ENCODE results near the gene KCNN3.

The KCNN3 gene

GRCh38 chr1:154886281-154887015 lies 16.4 kb upstream of the KCNN3 start:
- H3K27me3 Mint-ChIP-seq (ENCODE audit: low read depth), result no peaks in the 10 kb centered on the region
- H3K9me3 Mint-ChIP-seq, result no peaks in the 10 kb centered on the region
- no peaks in the 10 kb centered on the region for H3K36me3 Mint-ChIP-seq (ENCODE audit: low read depth)
- peak overlapping the region; percentile 47 for H3K4me3 Mint-ChIP-seq
- H3K27ac Mint-ChIP-seq, result peak overlapping the region; percentile 50
- H3K4me1 Mint-ChIP-seq (ENCODE audit: low read depth), result peaks cover 23% of the 10 kb centered on the region

DNA sequence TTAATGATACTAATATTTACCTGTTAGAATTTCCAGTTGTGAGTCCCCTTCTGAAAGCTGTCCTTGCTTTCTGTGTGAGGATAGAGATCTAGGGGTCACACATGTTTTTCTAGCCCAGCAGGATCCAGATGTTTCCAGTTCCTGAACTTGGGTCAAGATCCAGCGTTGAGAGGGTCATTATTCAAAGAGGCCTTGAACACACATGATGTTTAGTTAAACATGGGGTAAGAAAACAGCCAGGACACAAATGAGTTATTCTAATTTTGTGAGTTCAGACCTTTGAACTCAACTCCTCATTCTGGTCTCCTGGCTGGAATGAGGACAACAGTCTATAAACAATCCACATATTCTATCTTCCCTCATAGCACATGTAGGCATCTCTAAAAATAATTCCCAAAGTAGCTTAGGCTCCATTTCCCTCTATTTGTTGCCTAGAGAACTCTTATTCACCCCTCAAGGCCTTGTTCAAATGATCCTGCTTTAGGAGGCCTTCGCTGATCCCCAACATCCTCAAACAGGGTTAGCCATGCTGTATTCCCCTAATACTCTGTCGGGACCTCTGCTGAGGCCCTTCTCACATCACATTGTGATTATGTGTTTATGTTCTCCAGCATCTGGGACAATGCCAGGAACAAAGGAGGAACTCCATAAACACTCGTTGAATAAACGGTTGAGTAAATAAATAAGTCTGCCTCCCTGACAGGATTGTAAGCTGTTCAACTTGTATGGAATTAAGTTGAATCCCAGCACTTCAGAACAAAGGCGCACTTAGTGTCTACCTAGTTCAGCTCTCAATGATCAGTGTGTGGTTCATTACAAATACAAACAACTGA lies 15.0 kb upstream of the KCNN3 start:
- Mint-ChIP-seq H3K36me3 (ENCODE audit: low read depth) (no peaks in the 10 kb centered on the region), H3K27me3 (ENCODE audit: low read depth) (no peaks in the 10 kb centered on the region), H3K4me1 (ENCODE audit: low read depth) (peaks cover 23% of the 10 kb centered on the region), H3K4me3 (no peak overlapping the region), H3K9me3 (no peaks in the 10 kb centered on the region), H3K27ac (no peak overlapping the region)

DNA sequence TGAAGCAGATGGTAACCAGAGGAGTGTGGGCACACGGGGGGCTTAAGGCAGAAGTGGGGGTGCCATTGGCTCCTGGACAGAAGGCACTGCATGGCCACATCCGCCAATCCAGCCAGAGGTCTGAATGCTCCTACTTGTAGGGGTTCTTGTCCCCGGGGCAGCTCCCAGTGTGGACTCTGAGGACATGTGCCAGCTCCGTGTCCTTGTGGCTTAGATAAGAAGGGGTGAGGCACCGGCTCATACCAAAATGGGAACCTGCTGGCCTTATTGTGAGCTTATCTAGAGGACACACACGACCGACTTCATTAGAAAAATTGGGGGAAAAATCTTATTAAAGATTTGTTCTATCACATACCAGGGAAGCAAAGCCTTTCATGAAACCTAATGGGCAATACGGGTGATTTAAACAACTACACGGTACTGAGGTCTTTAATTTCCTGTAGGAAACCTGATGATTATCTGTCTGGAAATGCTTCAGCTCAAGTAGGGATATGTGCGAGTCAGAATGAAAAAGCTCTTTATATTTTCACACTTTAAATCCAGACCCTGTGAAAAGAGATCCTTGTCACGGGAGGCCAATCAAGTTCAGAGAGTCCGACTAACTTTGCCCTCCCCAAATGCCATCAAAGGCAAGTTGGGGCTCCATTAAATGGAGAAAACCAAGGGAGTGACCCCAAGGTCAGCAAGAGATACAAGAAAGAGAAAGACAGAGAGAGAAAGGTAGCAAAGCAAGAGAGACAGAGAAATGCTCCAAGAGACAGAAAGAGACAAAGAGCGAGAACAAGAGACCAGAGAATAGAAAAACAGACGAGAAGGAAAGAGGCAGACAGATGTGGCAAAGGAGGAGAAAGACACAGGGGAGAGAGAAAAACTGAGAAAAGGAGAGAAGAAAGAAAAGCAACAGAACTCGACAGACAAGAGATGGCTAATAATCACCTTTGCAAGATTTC lies 14.1 kb upstream of the KCNN3 start:
- Mint-ChIP-seq H3K9me3 (no peaks in the 10 kb centered on the region), H3K4me1 (ENCODE audit: low read depth) (peaks cover 25% of the 10 kb centered on the region), H3K27me3 (ENCODE audit: low read depth) (no peaks in the 10 kb centered on the region), H3K36me3 (ENCODE audit: low read depth) (no peaks in the 10 kb centered on the region), H3K4me3 (no peak overlapping the region), H3K27ac (no peak overlapping the region)

GRCh38 chr1:154881820-154882535 lies 11.9 kb upstream of the KCNN3 start:
- no peak overlapping the region for H3K27ac Mint-ChIP-seq
- H3K9me3 Mint-ChIP-seq, result no peaks in the 10 kb centered on the region
- H3K36me3 Mint-ChIP-seq (ENCODE audit: low read depth), result no peaks in the 10 kb centered on the region
- peaks cover 20% of the 10 kb centered on the region for H3K4me1 Mint-ChIP-seq (ENCODE audit: low read depth)
- no peak overlapping the region for H3K4me3 Mint-ChIP-seq
- H3K27me3 Mint-ChIP-seq (ENCODE audit: low read depth), result no peaks in the 10 kb centered on the region

GRCh38 chr1:154880671-154881070 lies 10.6 kb upstream of the KCNN3 start:
- Mint-ChIP-seq H3K4me1 (ENCODE audit: low read depth) (peaks cover 8% of the 10 kb centered on the region), H3K36me3 (ENCODE audit: low read depth) (no peaks in the 10 kb centered on the region), H3K4me3 (no peak overlapping the region), H3K27me3 (ENCODE audit: low read depth) (no peaks in the 10 kb centered on the region), H3K9me3 (no peaks in the 10 kb centered on the region), H3K27ac (no peak overlapping the region)

- Mint-ChIP-seq H3K27me3 (ENCODE audit: low read depth) (no peaks in the 10 kb centered on the region), H3K27ac (no peak overlapping the region), H3K4me3 (no peak overlapping the region), H3K36me3 (ENCODE audit: low read depth) (no peaks in the 10 kb centered on the region), H3K4me1 (ENCODE audit: low read depth) (peaks cover 7% of the 10 kb centered on the region), H3K9me3 (no peaks in the 10 kb centered on the region)
Measured at GRCh38 chr1:154879038-154879421, 8.9 kb upstream of the KCNN3 start.

DNA sequence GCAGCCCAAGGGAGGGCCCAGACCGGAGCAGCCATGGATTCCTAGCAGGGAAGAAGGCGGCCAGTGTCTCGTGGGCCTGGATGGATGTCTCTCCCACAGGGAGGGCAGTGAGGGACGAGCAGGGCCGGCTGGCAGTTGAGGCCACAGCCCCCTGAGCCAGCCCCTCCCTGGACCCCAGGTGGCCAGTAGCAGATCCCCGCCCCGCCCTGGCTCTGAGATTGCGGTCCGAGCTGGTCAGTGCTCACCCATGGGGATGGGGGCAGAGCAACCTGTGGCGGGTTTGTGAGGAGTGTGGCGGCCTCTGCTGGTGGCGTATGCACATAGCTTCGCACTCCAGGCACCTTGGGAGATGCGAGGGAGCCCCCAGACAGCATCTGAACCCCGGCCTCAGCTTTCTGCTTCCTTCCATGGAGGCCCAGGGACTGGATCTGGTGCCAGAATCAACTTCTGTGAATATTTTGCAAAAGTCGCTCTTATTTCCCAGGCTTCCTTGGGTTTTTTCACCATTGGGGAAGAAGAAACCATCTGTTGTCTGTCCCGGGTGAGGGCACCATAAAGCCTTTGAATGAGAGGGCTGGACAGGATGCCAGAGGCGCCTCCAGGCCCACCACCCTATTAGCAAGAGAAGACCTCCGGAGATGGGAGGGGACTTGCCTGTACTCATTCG lies 8.4 kb upstream of the KCNN3 start:
- H3K27ac Mint-ChIP-seq, result no peak overlapping the region
- H3K27me3 Mint-ChIP-seq (ENCODE audit: low read depth), result no peaks in the 10 kb centered on the region
- H3K4me3 Mint-ChIP-seq, result no peak overlapping the region
- H3K9me3 Mint-ChIP-seq, result no peaks in the 10 kb centered on the region
- peaks cover 7% of the 10 kb centered on the region for H3K4me1 Mint-ChIP-seq (ENCODE audit: low read depth)
- H3K36me3 Mint-ChIP-seq (ENCODE audit: low read depth), result no peaks in the 10 kb centered on the region

DNA sequence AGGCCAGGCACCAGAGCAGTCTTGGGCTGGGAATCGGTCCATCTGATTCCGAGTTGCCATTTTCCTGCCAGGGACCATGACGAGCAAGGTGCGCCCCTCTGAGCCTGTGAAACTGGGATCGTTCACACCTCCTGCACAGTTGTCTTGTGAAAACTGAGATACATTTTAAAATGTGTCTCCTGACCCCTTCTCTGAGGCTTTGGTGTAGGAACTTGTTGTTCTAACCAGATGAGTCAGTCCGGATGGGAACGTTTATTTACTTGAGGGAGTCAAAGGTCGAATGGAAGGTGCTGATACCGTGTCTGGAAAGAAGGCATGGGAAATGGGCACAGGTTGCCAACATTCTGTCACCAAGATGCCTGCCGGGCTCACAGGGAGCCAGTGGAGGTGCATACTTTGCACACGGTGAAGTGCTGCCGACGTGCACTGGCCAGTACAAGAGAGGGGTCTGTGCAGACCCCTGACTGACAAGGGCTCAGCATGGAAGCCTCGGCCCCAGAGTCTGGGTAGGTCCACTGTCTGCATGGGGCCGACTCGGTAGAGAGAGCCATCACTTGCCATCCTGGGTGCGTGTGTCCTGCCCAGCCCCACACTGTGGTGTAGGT lies 7.4 kb upstream of the KCNN3 start:
- Mint-ChIP-seq H3K27me3 (ENCODE audit: low read depth) (no peaks in the 10 kb centered on the region), H3K4me1 (ENCODE audit: low read depth) (peaks cover 7% of the 10 kb centered on the region), H3K36me3 (ENCODE audit: low read depth) (no peaks in the 10 kb centered on the region), H3K27ac (no peak overlapping the region), H3K9me3 (no peaks in the 10 kb centered on the region), H3K4me3 (no peak overlapping the region)

DNA sequence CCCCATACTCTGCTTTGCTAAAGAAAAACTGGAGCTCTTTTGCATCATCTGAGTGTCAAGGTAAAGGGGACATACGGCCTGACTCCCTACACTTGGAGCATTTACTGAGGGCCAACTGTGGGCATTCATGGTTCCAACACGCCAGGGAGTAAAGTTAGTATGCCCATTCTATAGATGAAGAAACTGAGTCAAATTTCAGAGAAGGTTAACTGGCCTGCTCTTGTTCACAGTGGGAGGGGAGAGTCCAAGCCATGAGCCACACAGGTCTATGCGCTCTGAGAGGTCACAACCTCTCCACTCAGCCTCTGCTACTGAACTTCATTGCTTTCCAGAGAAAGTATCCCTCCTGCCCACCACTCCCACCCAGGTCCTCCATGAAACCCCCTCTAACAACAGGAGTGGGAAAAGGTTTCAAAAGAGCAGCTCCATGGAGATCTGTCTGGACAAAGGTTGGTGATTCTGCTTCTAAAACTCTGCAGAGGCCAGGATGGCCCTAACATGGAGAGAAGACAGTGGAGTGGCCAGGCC lies 6.8 kb upstream of the KCNN3 start:
- Mint-ChIP-seq H3K27me3 (ENCODE audit: low read depth) (no peaks in the 10 kb centered on the region), H3K4me3 (no peak overlapping the region), H3K36me3 (ENCODE audit: low read depth) (no peaks in the 10 kb centered on the region), H3K4me1 (ENCODE audit: low read depth) (peaks cover 7% of the 10 kb centered on the region), H3K27ac (no peak overlapping the region), H3K9me3 (no peaks in the 10 kb centered on the region)

- Mint-ChIP-seq H3K27ac (no peak overlapping the region), H3K36me3 (ENCODE audit: low read depth) (no peaks in the 10 kb centered on the region), H3K4me1 (ENCODE audit: low read depth) (peaks cover 19% of the 10 kb centered on the region), H3K9me3 (no peaks in the 10 kb centered on the region), H3K4me3 (no peak overlapping the region), H3K27me3 (ENCODE audit: low read depth) (peaks cover 7% of the 10 kb centered on the region)
Measured at GRCh38 chr1:154874465-154874864, 4.4 kb upstream of the KCNN3 start.

DNA sequence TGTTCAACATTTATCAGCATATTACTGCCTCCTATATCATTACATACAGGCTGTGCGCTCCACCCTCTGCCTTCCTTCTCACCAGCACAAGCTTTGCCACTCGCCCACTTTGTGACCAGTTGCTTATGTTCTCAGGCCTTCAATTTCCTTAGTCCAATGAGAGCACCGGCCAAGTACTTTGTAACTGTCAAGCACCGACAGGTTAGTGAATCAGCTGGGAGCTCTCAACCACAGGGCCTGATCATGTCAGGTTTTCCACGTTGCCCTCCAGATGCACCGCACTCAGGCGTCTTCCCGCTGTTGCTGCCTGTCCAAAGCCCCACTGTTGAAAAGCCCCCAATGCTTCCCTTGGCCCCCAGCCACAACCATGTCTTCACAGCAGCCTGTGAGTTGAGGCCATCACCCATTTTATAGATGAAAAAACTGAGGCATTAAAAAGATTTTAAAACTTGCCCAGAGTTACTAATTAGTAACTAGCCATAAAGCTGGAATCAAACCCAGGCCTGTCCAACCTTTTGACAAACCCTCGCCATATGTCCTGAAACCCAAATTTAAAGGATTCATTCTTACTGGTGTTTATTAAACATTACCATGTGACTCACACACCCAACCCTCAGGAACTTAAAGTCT lies 3.4 kb upstream of the KCNN3 start:
- H3K4me3 Mint-ChIP-seq, result no peak overlapping the region
- no peaks in the 10 kb centered on the region for H3K9me3 Mint-ChIP-seq
- H3K27me3 Mint-ChIP-seq (ENCODE audit: low read depth), result peaks cover 17% of the 10 kb centered on the region
- H3K36me3 Mint-ChIP-seq (ENCODE audit: low read depth), result no peaks in the 10 kb centered on the region
- no peak overlapping the region for H3K27ac Mint-ChIP-seq
- peaks cover 24% of the 10 kb centered on the region for H3K4me1 Mint-ChIP-seq (ENCODE audit: low read depth)

DNA sequence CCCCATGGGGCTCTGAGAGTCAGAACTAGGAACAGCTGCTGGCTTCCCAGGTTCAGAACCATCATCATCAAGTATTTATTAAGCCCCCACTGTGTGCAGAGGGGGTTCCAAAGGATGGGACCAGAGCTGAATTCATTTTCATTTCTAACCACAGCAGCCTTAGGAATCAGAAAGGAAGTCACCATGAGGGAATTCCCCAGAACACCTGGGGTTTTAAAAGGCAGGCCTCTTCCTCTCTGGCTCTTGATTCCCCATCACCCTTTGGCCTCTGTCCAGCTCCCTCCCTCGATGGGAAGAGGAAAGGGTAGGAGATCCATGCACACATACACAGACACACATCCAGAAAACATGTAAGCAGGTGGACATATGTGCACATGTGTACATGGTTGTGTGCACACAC lies 1.3 kb upstream of the KCNN3 start:
- H3K27me3 Mint-ChIP-seq (ENCODE audit: low read depth), result peaks cover 34% of the 10 kb centered on the region
- peaks cover 29% of the 10 kb centered on the region for H3K4me1 Mint-ChIP-seq (ENCODE audit: low read depth)
- H3K36me3 Mint-ChIP-seq (ENCODE audit: low read depth), result no peaks in the 10 kb centered on the region
- no peak overlapping the region for H3K27ac Mint-ChIP-seq
- H3K9me3 Mint-ChIP-seq, result no peaks in the 10 kb centered on the region
- no peak overlapping the region for H3K4me3 Mint-ChIP-seq

DNA sequence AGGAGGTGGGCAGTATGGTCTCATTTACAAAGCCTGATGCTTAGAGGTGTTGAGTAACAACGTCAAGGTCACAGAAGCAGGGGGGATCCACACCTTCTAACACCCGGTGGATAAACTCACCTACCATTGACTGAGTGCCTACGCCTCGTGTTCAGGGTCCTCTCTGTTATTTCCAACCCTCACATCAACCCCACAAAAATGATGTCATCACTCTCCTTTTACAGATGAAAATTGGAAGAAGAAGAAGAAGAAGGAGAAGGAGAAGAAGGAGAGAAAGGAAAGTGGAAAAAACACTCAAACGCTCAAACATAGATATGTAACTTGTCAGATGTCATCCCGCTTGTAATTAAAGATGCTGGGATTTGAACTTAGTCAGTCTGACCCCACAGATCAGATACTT lies 653 bp upstream of the KCNN3 start:
- Mint-ChIP-seq H3K4me1 (ENCODE audit: low read depth) (peaks cover 29% of the 10 kb centered on the region), H3K27ac (no peak overlapping the region), H3K9me3 (no peaks in the 10 kb centered on the region), H3K27me3 (ENCODE audit: low read depth) (peaks cover 34% of the 10 kb centered on the region), H3K4me3 (no peak overlapping the region), H3K36me3 (ENCODE audit: low read depth) (no peaks in the 10 kb centered on the region)
